SK-N-MC (cell line): Measurements from ENCODE around the gene ATP2B2.
"Not testable (repeated sequence)": the region's sequence is repeated elsewhere in the genome, so short reads cannot be mapped to it uniquely, and the experiment has no call there.

Experiments
- DNase-seq: peaks from one replicate; pipeline ENCODE4 v3.0.0-alpha.2; 2011; ENCODE audit warnings: low read depth, low spot score
- H3K27ac ChIP-seq: fragments of 200-600 bp; sonication (generic); 2 replicates; pipeline ENCODE4 v1.5.1; 2016; ENCODE audit warnings: mixed run types
- H3K36me3 ChIP-seq: fragments of 200-600 bp; sonication (generic); 2 replicates; pipeline ENCODE4 v1.6.1; 2017; ENCODE audit warnings: antibody characterized with exemption, low read length, mixed read lengths; ENCODE audit not compliant: insufficient read depth
- H3K4me3 ChIP-seq: fragments of 200-600 bp; sonication (generic); 2 replicates; pipeline ENCODE4 v1.5.1; 2016
- H3K9ac ChIP-seq: fragments of 200-600 bp; sonication (generic); 2 replicates; pipeline ENCODE4 v1.8.0; 2017; ENCODE audit warnings: mixed run types, mixed read lengths; ENCODE audit not compliant: insufficient read length
- H3K9me3 ChIP-seq: fragments of 200-600 bp; sonication (generic); 2 replicates; pipeline ENCODE4 v1.6.1; 2017; ENCODE audit warnings: low read depth, mild to moderate bottlenecking, antibody characterized with exemption, low read length, moderate library complexity, mixed read lengths
- EZH2 ChIP-seq: fragments of 200-600 bp; sonication (generic); IDR thresholded peaks from one replicate; pipeline ENCODE4 v1.6.1; 2017; ENCODE audit warnings: antibody characterized with exemption
- FOXP2 ChIP-seq: optimal IDR thresholded peaks from 2 replicates; pipeline ENCODE3; 2011; ENCODE audit warnings: mild to moderate bottlenecking, moderate library complexity; ENCODE audit not compliant: insufficient read depth; ENCODE audit errors: extremely low read length, control extremely low read depth
- POLR2AphosphoS5 ChIP-seq: IDR thresholded peaks from 2 replicates; pipeline ENCODE4 v1.6.1; 2012; ENCODE audit warnings: mild to moderate bottlenecking, low read depth, low read length, borderline replicate concordance

The ATP2B2 gene

GRCh38 chr3:10548992-10549391, 43.6 kb upstream of the ATP2B2 start:
- Histone ChIP-seq H3K27ac (no peak overlapping the region), H3K9ac (no peak overlapping the region), H3K36me3 (no peaks in the 10 kb centered on the region), H3K4me3 (no peak overlapping the region), H3K9me3 (no peaks in the 10 kb centered on the region)
- TF ChIP-seq POLR2AphosphoS5 (no peak), EZH2 (no peak), FOXP2 (no peak)
- no peak for DNase-seq

- no peak overlapping the region for H3K9ac ChIP-seq
- TF ChIP-seq POLR2AphosphoS5 (no peak), EZH2 (no peak), FOXP2 (no peak)
- no peaks in the 10 kb centered on the region for H3K9me3 ChIP-seq
- no peaks in the 10 kb centered on the region for H3K36me3 ChIP-seq
- H3K4me3 ChIP-seq: no peak overlapping the region
- H3K27ac ChIP-seq: no peak overlapping the region
- no peak for DNase-seq
Observed at GRCh38 chr3:10547841-10548783, 42.7 kb upstream of the ATP2B2 start.

GRCh38 chr3:10547413-10547812, 42.0 kb upstream of the ATP2B2 start:
- H3K36me3 ChIP-seq: no peaks in the 10 kb centered on the region
- no peaks in the 10 kb centered on the region for H3K9me3 ChIP-seq
- H3K4me3 ChIP-seq: no peak overlapping the region
- no peak for DNase-seq
- H3K9ac ChIP-seq: no peak overlapping the region
- TF ChIP-seq POLR2AphosphoS5: no peak
- TF ChIP-seq FOXP2: no peak
- TF ChIP-seq EZH2: no peak
- H3K27ac ChIP-seq: no peak overlapping the region

GRCh38 chr3:10546820-10547263, 41.5 kb upstream of the ATP2B2 start:
- no peak for DNase-seq
- Histone ChIP-seq H3K9me3 (no peaks in the 10 kb centered on the region), H3K36me3 (no peaks in the 10 kb centered on the region), H3K4me3 (no peak overlapping the region), H3K27ac (no peak overlapping the region), H3K9ac (no peak overlapping the region)
- TF ChIP-seq FOXP2: no peak
- TF ChIP-seq POLR2AphosphoS5: no peak
- no peak for TF ChIP-seq EZH2

GRCh38 chr3:10546181-10546624, 40.8 kb upstream of the ATP2B2 start:
- no peaks in the 10 kb centered on the region for H3K9me3 ChIP-seq
- no peak overlapping the region for H3K27ac ChIP-seq
- H3K36me3 ChIP-seq: no peaks in the 10 kb centered on the region
- no peak overlapping the region for H3K9ac ChIP-seq
- no peak for DNase-seq
- H3K4me3 ChIP-seq: no peak overlapping the region
- TF ChIP-seq POLR2AphosphoS5: no peak
- TF ChIP-seq FOXP2: no peak
- TF ChIP-seq EZH2: no peak

- H3K9me3 ChIP-seq: no peaks in the 10 kb centered on the region
- DNase-seq: no peak
- TF ChIP-seq EZH2 (no peak), POLR2AphosphoS5 (no peak), FOXP2 (no peak)
- no peaks in the 10 kb centered on the region for H3K36me3 ChIP-seq
- no peak overlapping the region for H3K9ac ChIP-seq
- H3K27ac ChIP-seq: no peak overlapping the region
- H3K4me3 ChIP-seq: no peak overlapping the region
Observed at GRCh38 chr3:10542518-10542917, 37.1 kb upstream of the ATP2B2 start.

- H3K9ac ChIP-seq, H3K4me3 ChIP-seq, DNase-seq, H3K36me3 ChIP-seq, H3K9me3 ChIP-seq, H3K27ac ChIP-seq: not testable (repeated sequence)
Observed at GRCh38 chr3:10540347-10540746, 35.0 kb upstream of the ATP2B2 start.

GRCh38 chr3:10534066-10534465, 28.7 kb upstream of the ATP2B2 start:
- Histone ChIP-seq H3K9me3 (no peaks in the 10 kb centered on the region), H3K27ac (no peak overlapping the region), H3K9ac (no peak overlapping the region), H3K4me3 (no peak overlapping the region), H3K36me3 (no peaks in the 10 kb centered on the region)
- no peak for DNase-seq
- TF ChIP-seq POLR2AphosphoS5 (no peak), EZH2 (no peak), FOXP2 (no peak)

- Histone ChIP-seq H3K36me3 (no peaks in the 10 kb centered on the region), H3K9ac (no peak overlapping the region), H3K9me3 (no peaks in the 10 kb centered on the region), H3K27ac (no peak overlapping the region), H3K4me3 (no peak overlapping the region)
- no peak for DNase-seq
- no peak for TF ChIP-seq POLR2AphosphoS5
- TF ChIP-seq EZH2: no peak
- no peak for TF ChIP-seq FOXP2
Observed at GRCh38 chr3:10533737-10534023, 28.3 kb upstream of the ATP2B2 start.
